HepG2 (cell line): ENCODE measurements around the gene RDH11. TPM values are rescaled to one million over a fixed set of nuclear protein-coding genes. Genes with fewer than 3 reads are reported as not detected.

Source experiments
- ATAC-seq: fragments of 200-7000 bp; cut with Tn5 transposase; 3 replicates; pipeline ENCODE4 v1.9.1; 2020; ENCODE audit warnings: mild to moderate bottlenecking, moderate library complexity
- BruUV-seq: library from RNA; stranded (reverse); fragments of 400-500 nt; replicated peaks from 2 replicates; lab custom pipeline; 2021; lab: Mats Ljungman, UMichigan
- CTCF ChIA-PET: fragments of 300-600 bp; formaldehyde crosslinking; extraction: SDS; loops from one replicate; lab custom pipeline; 2021; ENCODE audit warnings: low total read pairs, inconsistent platforms, low intra/inter-chr PET ratio; lab: Yijun Ruan, JAX
- POLR2A ChIA-PET: fragments of 350-600 bp; sonication (Branson Sonifier 250); formaldehyde crosslinking; loops from one replicate; lab custom pipeline; 2020; ENCODE audit warnings: antibody characterized with exemption, inconsistent platforms; lab: Yijun Ruan, JAX
- DNase-seq: peaks from one replicate; pipeline ENCODE4 v3.0.0-alpha.2; 2015; ENCODE audit warnings: low spot score
- FAIRE-seq: peaks from 3 replicates; lab custom pipeline; 2011; peaks lifted over from hg19 to GRCh38; lab: Jason Lieb, UNC
- H2AFZ ChIP-seq: one replicate; pipeline ENCODE4 v1.6.1; 2011; ENCODE audit warnings: low read length, inconsistent platforms
- H3K27ac ChIP-seq: fragments of 300-600 bp; 3 replicates; pipeline ENCODE4 v1.8.0; 2011; ENCODE audit warnings: mixed run types, mild to moderate bottlenecking, mixed read lengths, low read length, inconsistent platforms; ENCODE audit not compliant: insufficient read depth; ENCODE audit errors: extremely low read length
- H3K27me3 ChIP-seq, 2 experiments: fragments of 200-600 bp in 1 of 2; 2 replicates in 1 of 2; 3 replicates in 1 of 2; pipeline versions ENCODE4 v1.6.0 to v1.8.0; 2011; ENCODE audit warnings: low read length in 2 of 2, mild to moderate bottlenecking in 2 of 2, moderate library complexity in 2 of 2, inconsistent platforms in 1 of 2; ENCODE audit not compliant: insufficient read depth in 2 of 2, control insufficient read depth in 1 of 2
- H3K36me3 ChIP-seq, 2 experiments: fragments of 200-600 bp in 1 of 2; replicated peaks in 1 of 2; 2 replicates in 1 of 2; 3 replicates in 1 of 2; pipeline versions ENCODE4 v1.5.1 to v1.8.0; 2011; ENCODE audit warnings: low read length in 2 of 2, inconsistent platforms in 1 of 2; ENCODE audit not compliant: insufficient read depth in 2 of 2, control insufficient read depth in 1 of 2
- H3K4me1 ChIP-seq: 2 replicates; pipeline ENCODE4 v1.5.1; 2012; ENCODE audit warnings: low read length, inconsistent platforms; ENCODE audit not compliant: insufficient read depth
- H3K4me2 ChIP-seq: 2 replicates; pipeline ENCODE4 v1.6.0; 2011; ENCODE audit warnings: low read depth, low read length, inconsistent platforms
- H3K4me3 ChIP-seq, 3 experiments: fragments of 200-600 bp in 1 of 3; sonication (generic), shearing (Covaris generic) in 1 of 3; replicated peaks in 1 of 3; 2 replicates each; pipeline ENCODE4 v1.5.1; 2011 to 2016; ENCODE audit warnings: low read length in 3 of 3, inconsistent platforms in 2 of 3, low read depth in 2 of 3, mild to moderate bottlenecking in 2 of 3, control low read depth in 1 of 3, mixed read lengths in 1 of 3; ENCODE audit not compliant: insufficient read depth in 1 of 3
- H3K79me2 ChIP-seq: one replicate; pipeline ENCODE4 v1.6.1; 2011; ENCODE audit warnings: low read length, inconsistent platforms; ENCODE audit not compliant: insufficient read depth
- H3K9ac ChIP-seq: 2 replicates; pipeline ENCODE4 v1.6.0; 2011; ENCODE audit warnings: mild to moderate bottlenecking, low read depth, low read length, inconsistent platforms; ENCODE audit not compliant: insufficient read depth
- H3K9me3 ChIP-seq: 2 replicates; pipeline ENCODE4 v1.5.1; 2012; ENCODE audit warnings: mild to moderate bottlenecking, low read length
- H4K20me1 ChIP-seq: 2 replicates; pipeline ENCODE4 v1.6.0; 2011; ENCODE audit warnings: inconsistent platforms, mild to moderate bottlenecking, low read length, moderate library complexity; ENCODE audit not compliant: insufficient read depth
- ATF1 ChIP-seq: IDR thresholded peaks from 2 replicates; pipeline ENCODE4 v1.6.1; 2016; ENCODE audit warnings: mild to moderate bottlenecking, control low read depth
- ETS1 ChIP-seq: sonication (generic); formaldehyde crosslinking; IDR thresholded peaks from 2 replicates; pipeline ENCODE4 v1.4.0; 2020; ENCODE audit warnings: missing genetic modification reagents
- KLF16 ChIP-seq, 2 experiments: sonication (generic) in 1 of 2; formaldehyde crosslinking in 1 of 2; IDR thresholded peaks; 2 replicates each; pipeline versions ENCODE4 v1.6.1 to v1.8.0; 2016 to 2023; ENCODE audit warnings: missing genetic modification reagents in 2 of 2, missing compliant biosample characterization in 1 of 2
- MTF1 ChIP-seq: sonication (generic); formaldehyde crosslinking; IDR thresholded peaks from 2 replicates; pipeline ENCODE4 v1.5.0; 2020; ENCODE audit warnings: missing genetic modification reagents
- NFE2L2 ChIP-seq: fragments of 150-350 bp; IDR thresholded peaks from 2 replicates; pipeline ENCODE4 v1.6.1; 2014; ENCODE audit warnings: low read length
- NFKB2 ChIP-seq: sonication (generic); formaldehyde crosslinking; IDR thresholded peaks from 2 replicates; pipeline ENCODE4 v1.4.0; 2020; ENCODE audit warnings: missing genetic modification reagents, borderline replicate concordance
- ZNF260 ChIP-seq: sonication (generic); formaldehyde crosslinking; IDR thresholded peaks from 2 replicates; pipeline ENCODE4 v1.4.0; 2020; ENCODE audit warnings: missing genetic modification reagents, low read depth, mild to moderate bottlenecking, borderline replicate concordance
- ZNF484 ChIP-seq: sonication (generic); formaldehyde crosslinking; IDR thresholded peaks from 2 replicates; pipeline ENCODE4 v1.5.1; 2020; ENCODE audit warnings: mild to moderate bottlenecking, low read depth, missing genetic modification reagents, borderline replicate concordance
- ZNF543 ChIP-seq: sonication (generic); formaldehyde crosslinking; IDR thresholded peaks from 2 replicates; pipeline ENCODE4 v1.4.0; 2020; ENCODE audit warnings: mild to moderate bottlenecking, missing genetic modification reagents
- ZNF546 ChIP-seq: sonication (generic); formaldehyde crosslinking; conservative IDR thresholded peaks from 2 replicates; pipeline ENCODE4 v1.8.1; 2023; ENCODE audit warnings: mild to moderate bottlenecking, missing genetic modification reagents
- ZNF737 ChIP-seq: sonication (generic); formaldehyde crosslinking; IDR thresholded peaks from 2 replicates; pipeline ENCODE4 v1.5.0; 2020; ENCODE audit warnings: missing genetic modification reagents, mild to moderate bottlenecking, borderline replicate concordance
- WGBS: methylation state at CpG from one replicate; pipeline ENCODE4 v1.1.6; 2017; ENCODE audit warnings: low lambda C conversion rate; 5-methylcytosine and 5-hydroxymethylcytosine counted together
- in situ Hi-C: cut with HindIII; loops from 2 replicates; pipeline ENCODE4 v1.10.0; 2017; ENCODE audit warnings: low pct_unique_long_range_greater_than_20kb; ENCODE audit not compliant: extremely low pct_ligation_motif_present
- intact Hi-C: fragments of 100-400 bp; cut with micrococcal nuclease; formaldehyde crosslinking; loops from one replicate; pipeline ENCODE4 v1.10.0; 2022; ENCODE audit not compliant: unreplicated experiment
- polyA plus RNA-seq, 8 experiments: library from polyadenylated mRNA; depleted of rRNA in 3 of 8; stranded (reverse) in 7 of 8; unstranded in 1 of 8; fragments of >200 nt; fragmentation: Illumina TruSeq in 4 of 8; extraction: Trizol in 4 of 8; gene quantifications; 2 replicates each; pipeline versions ENCODE4 v1.2.1 to v1.2.3, GENCODE V29; 2011 to 2016; ENCODE audit warnings: low read depth in 4 of 8, missing spikeins in 1 of 8, mixed read lengths in 1 of 8; ENCODE audit not compliant: insufficient read depth in 1 of 8
- total RNA-seq, 5 experiments: library from RNA; depleted of rRNA; stranded (reverse); fragments of >200 nt; fragmentation: Illumina TruSeq; extraction: Trizol; gene quantifications; 2 replicates each; pipeline ENCODE4 v1.2.3, GENCODE V29; 2016; ENCODE audit warnings: low read depth in 1 of 5

Gene RDH11
- total and polyA plus RNA-seq, 2 of the 13 experiments (the other 11 are each of a cell fraction or from before 2014, with no cell fraction given), result 106 to 131 TPM

DNA sequence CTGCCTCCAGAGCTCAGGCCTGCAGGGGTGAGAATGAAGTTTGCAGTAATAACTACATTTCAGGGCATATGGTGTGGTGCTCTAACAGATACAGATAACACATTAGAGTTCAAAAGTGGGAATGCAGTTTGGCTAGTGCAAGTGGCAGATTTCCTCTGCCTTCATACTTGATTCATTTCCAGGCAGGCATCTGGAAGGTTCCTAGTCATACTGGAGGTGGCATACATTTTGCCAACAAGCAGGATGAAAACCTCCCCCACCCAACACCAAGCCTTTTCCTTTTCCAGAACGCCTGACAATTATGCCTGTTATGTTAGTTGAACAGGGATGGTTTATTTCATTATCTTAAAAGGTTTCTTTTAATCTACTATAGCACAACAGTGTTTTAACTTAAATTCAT lies 45.4 kb downstream of the RDH11 start:
- H4K20me1 ChIP-seq, result no peaks in the 10 kb centered on the region
- in situ Hi-C loops (no loop called here), intact Hi-C loops (loop anchor here (5.0 kb wide), 1 partner anchor 68 kb away; no protein-coding TSS in a partner anchor)
- H3K27ac ChIP-seq, result no peak overlapping the region
- no TSS peak for BruUV-seq
- DNase-seq (no peak), FAIRE-seq (no peak), ATAC-seq (no peak)
- no peak overlapping the region for H2AFZ ChIP-seq
- POLR2A ChIA-PET, result no interaction called here
- H3K79me2 ChIP-seq, result no peaks in the 10 kb centered on the region
- H3K9me3 ChIP-seq, result no peaks in the 10 kb centered on the region
- no peaks in the 10 kb centered on the region for H3K4me1 ChIP-seq
- no peaks in the 10 kb centered on the region for H3K27me3 ChIP-seq
- H3K4me2 ChIP-seq, result no peak overlapping the region
- 94% methylated on average over 1 of the region's 1 CpG for WGBS
- no peak overlapping the region for H3K9ac ChIP-seq
- CTCF ChIA-PET, result no interaction called here
- TF ChIP-seq ZNF737 (CRISPR knock-in tag) (no peak), KLF16 (CRISPR knock-in tag; IDR thresholded peaks at IDR 0.05) (no peak), ATF1 (CRISPR knock-in tag) (no peak), MTF1 (CRISPR knock-in tag) (no peak), NFKB2 (CRISPR knock-in tag) (no peak), ZNF484 (CRISPR knock-in tag) (no peak), ETS1 (CRISPR knock-in tag) (no peak), NFE2L2 (no peak), ZNF546 (CRISPR knock-in tag) (no peak), ZNF260 (CRISPR knock-in tag) (no peak), ZNF543 (CRISPR knock-in tag) (no peak)
- H3K4me3 ChIP-seq, result no peak overlapping the region
- peaks cover 36 to 90% of the 10 kb centered on the region in 2 experiments for H3K36me3 ChIP-seq
